Lower leg skin (tissue), 3 donors: ENCODE results near the gene DHX34.

Source experiments
- POLR2A ChIP-seq, 2 donors: fragments of 450-650 bp; IDR thresholded peaks; one replicate each; pipeline ENCODE4 v1.6.1; 2016 to 2017; ENCODE audit warnings: antibody characterized with exemption in 2 of 2, mild to moderate bottlenecking in 1 of 2, moderate library complexity in 1 of 2
- TF ChIP-seq, protein P1 (sequence below), 3 donors: fragments of 450-650 bp; IDR thresholded peaks; one replicate each; pipeline ENCODE4 v1.5.1; 2016; ENCODE audit warnings: antibody characterized with exemption in 3 of 3, mild to moderate bottlenecking in 3 of 3, moderate library complexity in 2 of 3

GRCh38 chr19:47427241-47428176, 78.4 kb downstream of the DHX34 start:
- TF ChIP-seq, protein P1, sequence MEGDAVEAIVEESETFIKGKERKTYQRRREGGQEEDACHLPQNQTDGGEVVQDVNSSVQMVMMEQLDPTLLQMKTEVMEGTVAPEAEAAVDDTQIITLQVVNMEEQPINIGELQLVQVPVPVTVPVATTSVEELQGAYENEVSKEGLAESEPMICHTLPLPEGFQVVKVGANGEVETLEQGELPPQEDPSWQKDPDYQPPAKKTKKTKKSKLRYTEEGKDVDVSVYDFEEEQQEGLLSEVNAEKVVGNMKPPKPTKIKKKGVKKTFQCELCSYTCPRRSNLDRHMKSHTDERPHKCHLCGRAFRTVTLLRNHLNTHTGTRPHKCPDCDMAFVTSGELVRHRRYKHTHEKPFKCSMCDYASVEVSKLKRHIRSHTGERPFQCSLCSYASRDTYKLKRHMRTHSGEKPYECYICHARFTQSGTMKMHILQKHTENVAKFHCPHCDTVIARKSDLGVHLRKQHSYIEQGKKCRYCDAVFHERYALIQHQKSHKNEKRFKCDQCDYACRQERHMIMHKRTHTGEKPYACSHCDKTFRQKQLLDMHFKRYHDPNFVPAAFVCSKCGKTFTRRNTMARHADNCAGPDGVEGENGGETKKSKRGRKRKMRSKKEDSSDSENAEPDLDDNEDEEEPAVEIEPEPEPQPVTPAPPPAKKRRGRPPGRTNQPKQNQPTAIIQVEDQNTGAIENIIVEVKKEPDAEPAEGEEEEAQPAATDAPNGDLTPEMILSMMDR (IDR thresholded peaks at IDR 0.05) = peak in 1 of 3 donors; percentile 79
- TF ChIP-seq POLR2A (IDR thresholded peaks at IDR 0.05) = no peak
